ENCODE results near the gene MCF2L2. TPM values are rescaled to one million over a fixed set of nuclear protein-coding genes. Genes with fewer than 3 reads are reported as not detected.

MCF2L2 gene
- total RNA-seq, 1 donor from 2014 or later: 0.22 TPM

DNA sequence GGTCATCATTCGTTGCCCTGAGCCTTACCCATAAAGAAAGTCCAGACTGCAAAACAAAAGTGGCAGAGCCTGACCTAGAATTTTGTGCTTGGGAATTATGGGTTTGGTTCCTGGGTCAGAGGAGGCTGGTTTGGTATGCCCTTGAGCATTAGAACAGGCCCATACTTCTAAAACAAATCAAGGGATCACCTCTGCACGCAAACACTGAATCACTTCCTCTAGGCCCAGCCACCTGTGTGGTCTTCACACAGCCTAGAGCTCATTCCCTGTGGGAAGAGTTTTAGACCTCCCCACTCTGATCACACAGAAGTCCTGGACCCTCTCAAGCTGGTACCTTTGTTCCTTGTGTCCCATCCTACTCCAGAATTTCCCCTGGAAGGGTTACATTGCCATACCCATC, 116.0 kb downstream of the MCF2L2 start:
- ATAC-seq (no peak), DNase-seq (ENCODE audit: missing footprints) (no peak)
- intact Hi-C loops (cut with DNase I): no loop called here

DNA sequence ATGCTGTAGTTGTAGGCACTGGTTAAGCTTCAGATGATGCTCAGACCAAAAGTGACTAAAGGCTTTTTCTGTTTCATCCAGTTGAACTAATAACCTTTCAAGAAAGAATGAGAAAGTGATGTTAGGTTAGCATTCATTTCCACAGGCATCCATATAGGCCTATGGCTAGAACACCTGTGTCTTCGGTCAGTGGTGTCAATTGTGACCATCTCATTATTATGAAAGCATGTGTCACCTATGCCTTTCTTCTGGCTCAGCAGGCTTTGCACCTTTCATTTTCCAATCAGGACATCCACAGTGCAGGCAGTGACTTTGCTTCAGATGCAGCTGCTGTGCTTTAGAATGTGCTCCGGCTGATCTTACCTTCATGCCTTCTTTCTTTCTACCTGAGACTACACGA, 117.5 kb downstream of the MCF2L2 start:
- ATAC-seq (no peak), DNase-seq (ENCODE audit: missing footprints) (no peak)
- intact Hi-C loops (cut with DNase I): no loop called here

DNA sequence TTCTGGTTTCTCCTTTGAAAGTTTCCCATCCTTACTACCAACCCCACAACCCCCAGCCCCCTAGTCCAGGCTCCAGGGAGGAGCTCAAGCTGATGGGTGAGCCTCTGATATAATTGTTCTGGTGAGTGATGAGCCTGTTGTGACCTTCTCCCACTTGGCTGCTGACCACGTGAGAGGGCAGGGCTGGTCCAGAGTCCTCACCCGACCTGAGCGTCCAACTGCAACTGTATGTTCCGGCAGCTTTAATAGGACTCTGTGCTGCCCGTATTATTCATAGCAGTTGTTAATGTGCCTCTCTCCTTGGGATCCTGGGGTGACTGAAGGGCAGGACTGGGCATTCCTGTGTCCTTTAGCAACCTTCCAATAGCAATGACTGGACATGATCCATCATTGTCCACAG, 119.1 kb downstream of the MCF2L2 start:
- intact Hi-C loops (cut with DNase I): loop anchor here (2.0 kb wide), 1 partner anchor 54 kb away; no protein-coding TSS in a partner anchor

DNA sequence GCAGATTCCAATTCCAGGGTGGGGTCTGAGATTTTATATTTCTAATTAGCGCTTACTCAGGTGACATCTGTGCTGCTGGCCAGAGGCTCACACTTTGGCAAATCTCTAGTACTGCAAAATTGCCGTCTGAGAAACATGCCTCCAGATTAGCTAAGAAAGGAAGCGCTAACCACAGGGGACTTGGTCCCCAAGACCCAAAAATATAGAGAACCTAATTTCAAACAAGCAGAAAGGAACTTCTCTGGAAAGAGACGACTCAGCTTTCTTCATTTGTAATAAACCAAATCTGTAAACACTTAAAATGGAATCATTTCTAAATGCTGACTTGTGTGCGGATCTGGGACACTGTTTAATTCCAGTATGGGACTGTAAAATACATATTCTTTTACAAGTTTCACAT, 119.7 kb downstream of the MCF2L2 start:
- intact Hi-C loops (cut with DNase I): loop anchor here (2.0 kb wide), 1 partner anchor 54 kb away; no protein-coding TSS in a partner anchor
- no peak for ATAC-seq
- no peak for DNase-seq (ENCODE audit: missing footprints)

More for the DNA sequence above, 119.1 kb downstream of the MCF2L2 start:
- ATAC-seq (peak; percentile 89), DNase-seq (ENCODE audit: missing footprints) (peak; percentile 71)

DNA sequence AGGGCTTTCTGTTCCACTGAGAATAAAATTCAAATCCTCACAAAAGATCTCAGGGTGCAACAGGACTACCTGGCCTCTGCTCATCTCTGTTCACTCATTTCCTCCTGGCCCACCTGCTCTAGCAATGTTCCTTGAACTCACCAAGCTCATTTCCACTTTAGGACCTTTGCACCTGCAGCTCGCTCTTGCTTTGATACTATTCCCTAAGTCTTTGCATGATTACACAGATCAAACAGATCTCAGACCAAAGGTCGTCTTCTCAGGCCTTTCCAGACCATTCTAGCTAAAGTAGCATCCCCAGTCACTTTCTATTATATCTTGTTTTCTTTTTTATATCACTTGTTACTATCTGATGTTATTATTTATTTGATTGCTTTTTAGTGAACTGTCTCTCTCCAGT, 120.7 kb downstream of the MCF2L2 start:
- DNase-seq (ENCODE audit: missing footprints) (no peak), ATAC-seq (no peak)
- intact Hi-C loops (cut with DNase I): loop anchor here (2.0 kb wide), 1 partner anchor 53 kb away; no protein-coding TSS in a partner anchor

DNA sequence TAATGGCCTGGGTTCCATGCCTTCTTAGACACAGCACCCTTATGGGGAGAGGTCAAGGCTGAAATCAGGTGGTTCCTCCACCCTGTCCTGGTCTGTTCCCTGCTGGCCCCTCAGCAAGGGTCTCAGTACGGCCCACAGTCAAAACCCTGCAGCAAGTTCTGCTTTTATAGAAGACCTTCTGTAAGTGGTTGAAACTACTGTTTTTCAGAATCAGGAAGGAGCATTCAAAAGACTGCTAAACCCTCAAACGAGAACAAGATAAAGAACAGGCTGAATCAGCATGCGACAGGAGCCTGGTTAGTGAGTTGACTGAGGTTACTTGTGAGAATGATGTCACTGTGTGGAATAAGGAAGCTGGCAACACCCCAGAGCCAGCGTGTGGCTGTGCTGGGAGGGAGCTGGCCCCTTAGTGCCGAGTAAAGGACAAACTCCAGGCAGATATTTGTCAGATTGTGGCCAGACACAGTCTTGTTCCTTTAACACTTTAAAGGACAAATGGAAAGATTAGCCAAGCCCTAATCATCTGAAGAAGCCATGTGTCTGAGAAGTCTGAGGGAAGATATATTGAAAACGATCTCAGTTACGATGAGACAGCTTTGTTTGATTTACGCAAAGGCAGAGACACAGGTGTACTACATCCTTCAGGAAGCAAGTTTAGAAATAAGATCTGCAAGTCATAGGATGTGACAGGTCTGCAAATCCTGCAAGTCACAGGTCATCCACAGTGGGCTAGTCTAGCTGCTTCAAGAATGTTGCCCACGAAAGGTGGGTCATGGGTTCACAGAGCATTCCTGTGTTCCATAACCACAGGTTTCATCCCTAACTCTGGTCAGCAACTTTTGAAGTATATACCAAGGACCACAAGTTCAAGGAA, 121.4 kb downstream of the MCF2L2 start:
- intact Hi-C loops (cut with DNase I): no loop called here
- ATAC-seq: peak; percentile 77
- DNase-seq (ENCODE audit: missing footprints): peak; percentile 90

DNA sequence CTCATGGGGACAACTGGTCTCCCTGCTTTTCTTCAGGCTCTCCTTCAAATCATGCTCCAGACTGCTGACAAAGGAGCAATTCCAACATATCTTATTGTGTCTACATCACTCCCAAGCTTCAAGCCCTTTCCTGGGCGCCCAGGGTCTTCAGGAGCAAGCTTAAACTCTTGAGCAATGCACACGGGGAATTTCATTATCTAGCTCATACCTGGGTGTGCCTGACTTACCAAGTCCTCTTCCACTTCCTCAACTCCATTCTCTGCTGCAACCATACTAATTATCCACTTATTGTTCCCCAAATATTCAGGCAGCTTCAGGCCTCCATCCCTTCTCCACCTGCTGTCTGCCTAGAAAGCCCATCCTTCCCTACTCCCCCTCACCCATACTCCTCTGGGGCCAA, 124.7 kb downstream of the MCF2L2 start:
- ATAC-seq (no peak), DNase-seq (ENCODE audit: missing footprints) (no peak)
- intact Hi-C loops (cut with DNase I): no loop called here

DNA sequence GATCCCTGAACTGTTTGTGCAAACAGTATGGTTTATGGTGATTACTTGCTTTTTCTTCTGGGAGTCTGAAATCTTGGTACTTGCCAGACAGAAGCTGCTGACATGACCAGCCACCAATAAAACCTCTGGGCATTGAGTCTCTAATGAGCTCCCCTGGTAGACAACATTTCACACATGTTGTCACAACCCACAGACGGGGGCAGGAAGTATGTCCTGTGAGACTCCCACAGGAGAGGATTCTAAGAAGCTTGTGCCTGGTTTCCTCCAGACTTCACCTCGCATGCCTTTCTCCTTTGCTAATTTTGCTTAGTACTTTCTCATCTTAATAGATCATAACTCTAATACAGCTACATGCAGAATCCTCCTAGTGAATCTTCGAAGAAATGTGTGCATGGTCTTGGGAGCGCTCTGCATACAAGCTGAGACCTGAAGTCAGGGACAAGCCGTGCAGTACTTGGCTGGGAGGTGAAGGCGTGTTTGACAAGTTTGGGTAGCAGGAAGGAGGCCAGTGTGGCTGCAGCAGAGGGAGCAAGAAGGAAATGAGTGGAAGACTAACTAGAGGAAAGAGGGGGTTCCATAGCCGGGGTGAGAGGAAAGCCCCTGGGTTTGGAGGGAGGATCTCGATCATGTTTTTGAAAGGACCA, 126.4 kb downstream of the MCF2L2 start:
- ATAC-seq: no peak
- DNase-seq (ENCODE audit: missing footprints): no peak
- intact Hi-C loops (cut with DNase I): no loop called here

DNA sequence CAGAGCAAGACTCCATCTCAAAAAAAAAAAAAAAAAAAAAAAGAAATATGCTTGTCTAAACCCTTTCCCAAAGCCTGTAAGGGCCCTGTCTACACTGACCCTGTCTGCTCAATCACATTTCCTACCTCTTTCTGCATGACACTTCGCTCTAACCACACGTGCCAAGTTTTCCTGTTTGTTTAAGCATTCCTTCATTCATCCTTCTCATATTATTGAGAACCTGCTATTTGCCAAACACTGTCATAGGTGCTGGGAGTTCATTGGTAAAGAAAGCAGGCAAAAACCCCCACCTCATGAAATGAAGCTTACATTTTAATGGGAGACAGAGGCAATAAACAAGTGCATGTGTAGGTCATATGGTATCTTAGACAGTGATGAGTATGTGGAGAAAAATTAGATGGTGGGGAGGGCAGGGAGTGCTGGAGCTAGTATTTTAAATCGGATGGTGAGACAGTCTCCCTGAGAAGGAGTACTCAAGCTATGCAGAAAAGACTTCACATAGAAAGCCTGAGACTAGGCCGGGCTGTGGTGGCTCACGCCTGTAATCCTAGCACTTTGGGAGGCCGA, 127.3 kb downstream of the MCF2L2 start:
- ATAC-seq (no peak), DNase-seq (ENCODE audit: missing footprints) (no peak)
- intact Hi-C loops (cut with DNase I): no loop called here

DNA sequence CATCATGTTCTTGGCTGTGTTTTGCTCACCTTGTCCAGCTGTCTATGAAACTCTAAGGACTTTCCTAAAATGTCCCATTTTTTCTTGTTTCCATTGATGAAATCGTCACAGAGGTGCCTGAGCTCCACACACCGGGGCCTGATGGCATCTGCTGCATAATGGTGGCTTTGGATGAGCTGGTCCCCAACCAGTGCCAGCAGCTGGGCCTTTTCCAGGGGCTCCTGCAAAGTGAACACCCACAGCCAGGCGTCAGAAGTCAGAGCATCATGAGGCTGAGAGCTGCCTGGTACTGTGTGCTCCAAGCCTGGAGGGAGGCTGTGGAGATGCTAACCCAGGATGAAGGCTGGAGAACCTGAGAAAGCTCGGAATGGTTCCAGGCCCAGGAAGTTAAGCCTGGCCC, 128.4 kb downstream of the MCF2L2 start:
- DNase-seq (ENCODE audit: missing footprints) (peak; percentile 61), ATAC-seq (no peak)
- intact Hi-C loops (cut with DNase I): no loop called here

DNA sequence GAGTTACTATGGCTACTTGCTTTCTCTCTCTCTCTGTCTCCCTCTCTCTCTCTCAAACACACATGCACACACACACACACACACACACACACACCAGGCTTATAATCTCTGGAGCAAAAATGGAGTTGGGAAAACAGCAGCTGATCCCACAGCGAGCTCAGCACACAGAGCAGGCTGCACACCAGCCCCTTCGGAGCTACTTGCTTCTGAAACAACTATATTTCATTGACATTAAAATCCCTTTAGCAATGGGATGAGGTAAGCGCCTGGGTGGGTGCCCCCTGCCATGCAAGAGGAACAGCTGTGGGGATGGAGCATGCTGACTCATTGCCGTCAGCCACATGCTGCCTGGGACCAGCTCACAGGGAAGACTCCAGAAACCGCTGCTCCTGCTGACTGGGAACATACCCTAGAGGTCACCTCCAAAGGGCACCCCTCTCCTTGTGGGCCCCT, 129.7 kb downstream of the MCF2L2 start:
- intact Hi-C loops (cut with DNase I): no loop called here
- ATAC-seq (peak; percentile 58), DNase-seq (ENCODE audit: missing footprints) (peak; percentile 78)

DNA sequence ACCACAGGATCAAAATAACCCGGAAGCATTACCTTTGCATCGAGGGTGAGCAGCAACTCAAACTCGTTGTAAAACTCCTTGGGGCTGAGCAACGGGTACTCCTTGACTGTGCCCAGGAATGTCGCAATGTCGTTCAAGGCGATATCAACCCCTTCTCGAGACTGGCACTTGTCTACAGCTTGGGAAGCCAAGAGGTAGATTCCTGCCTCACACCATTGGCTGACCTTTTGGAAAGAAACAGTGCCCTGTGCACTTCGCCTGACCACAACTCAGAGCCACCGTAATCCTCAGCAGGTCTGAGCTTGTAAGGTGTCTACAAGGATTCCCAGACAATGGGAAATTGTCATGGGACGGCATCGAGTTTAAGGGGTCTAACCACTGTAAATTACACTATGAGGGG, 131.5 kb downstream of the MCF2L2 start:
- intact Hi-C loops (cut with DNase I): no loop called here
- no peak for DNase-seq (ENCODE audit: missing footprints)
- ATAC-seq: no peak

DNA sequence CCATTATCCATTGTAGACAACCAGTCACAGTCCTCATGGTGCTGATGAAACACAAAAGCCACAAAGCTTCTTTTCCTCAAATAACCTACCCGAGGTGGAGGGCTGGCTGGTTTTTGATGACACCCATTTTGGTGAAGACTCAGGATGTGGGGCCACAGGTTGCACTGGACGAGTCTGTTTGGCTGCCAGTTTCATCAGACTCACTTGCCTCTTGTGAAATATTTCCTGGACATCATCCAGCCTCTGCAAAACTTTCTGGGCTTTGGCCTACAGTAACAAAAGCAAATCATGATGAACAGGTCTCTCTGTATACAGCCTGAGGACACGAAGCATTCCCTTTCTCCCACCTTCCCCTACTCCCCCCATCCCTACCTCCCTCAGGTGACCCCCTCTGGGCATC, 133.2 kb downstream of the MCF2L2 start:
- intact Hi-C loops (cut with DNase I): no loop called here
- ATAC-seq (peak; percentile 61), DNase-seq (ENCODE audit: missing footprints) (no peak)

DNA sequence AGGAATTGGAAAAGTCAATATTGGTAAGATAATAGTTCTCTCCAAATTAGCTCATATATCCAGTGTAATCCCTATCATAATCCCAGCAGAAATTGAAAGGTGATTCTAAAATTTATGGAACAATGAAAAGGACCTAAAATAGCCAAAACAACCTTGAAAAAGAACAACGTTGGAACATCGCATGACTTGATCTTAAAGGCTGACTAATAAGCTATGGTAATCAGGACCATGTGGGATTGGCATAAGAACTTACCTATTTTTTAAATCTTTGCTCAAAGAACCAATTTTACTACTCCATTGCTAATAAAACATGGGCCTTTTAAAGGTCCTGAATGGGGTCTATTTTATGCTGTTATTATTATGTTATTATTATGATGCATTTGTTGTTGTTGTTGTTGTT, 134.5 kb downstream of the MCF2L2 start:
- ATAC-seq (no peak), DNase-seq (ENCODE audit: missing footprints) (no peak)
- intact Hi-C loops (cut with DNase I): no loop called here

DNA sequence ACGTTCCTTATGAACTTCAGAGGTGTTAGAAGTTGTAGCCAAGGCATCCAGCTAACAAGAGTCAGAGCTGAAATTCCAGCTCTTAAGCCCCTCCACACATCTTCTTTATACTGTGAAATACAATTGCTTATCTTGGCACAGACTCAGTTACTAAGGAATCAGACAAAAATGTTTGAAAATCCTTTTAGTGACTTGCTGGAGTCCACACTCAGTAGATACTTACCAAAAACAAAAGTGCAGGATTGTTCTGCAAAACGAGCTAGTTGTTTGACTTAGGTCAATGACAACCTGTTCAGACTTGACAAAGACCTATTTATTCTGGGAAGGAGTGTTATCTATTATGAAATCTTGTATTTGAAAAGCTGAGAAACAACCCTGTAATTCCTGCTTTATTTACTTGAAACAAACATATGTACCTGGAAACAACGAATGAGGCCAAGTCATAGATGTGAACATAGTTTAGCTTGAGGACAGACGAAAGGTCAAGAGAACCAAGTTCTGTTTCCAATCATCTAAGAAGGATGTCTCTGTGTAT, 136.9 kb downstream of the MCF2L2 start:
- ATAC-seq (no peak), DNase-seq (ENCODE audit: missing footprints) (no peak)
- intact Hi-C loops (cut with DNase I): no loop called here

DNA sequence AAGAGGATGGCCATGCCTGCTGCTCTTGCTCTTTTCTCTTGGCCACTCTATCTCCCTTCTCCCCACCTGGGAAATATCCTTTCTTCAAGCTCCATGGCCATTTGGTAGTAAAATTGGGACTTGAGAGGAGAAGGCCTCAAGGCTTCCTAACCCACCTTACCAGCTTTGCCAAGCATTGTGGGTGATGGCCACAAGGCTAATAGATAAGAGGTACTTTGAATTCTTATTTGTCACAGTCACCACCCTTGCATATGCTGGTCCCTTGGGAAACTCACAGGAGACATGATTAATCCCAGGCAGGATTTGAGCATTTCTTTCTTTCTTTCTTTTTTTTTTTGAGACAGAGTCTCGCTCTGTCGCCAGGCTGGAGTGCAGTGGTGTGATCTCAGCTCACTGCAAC, 138.2 kb downstream of the MCF2L2 start:
- intact Hi-C loops (cut with DNase I): no loop called here
- ATAC-seq: no peak

DNA sequence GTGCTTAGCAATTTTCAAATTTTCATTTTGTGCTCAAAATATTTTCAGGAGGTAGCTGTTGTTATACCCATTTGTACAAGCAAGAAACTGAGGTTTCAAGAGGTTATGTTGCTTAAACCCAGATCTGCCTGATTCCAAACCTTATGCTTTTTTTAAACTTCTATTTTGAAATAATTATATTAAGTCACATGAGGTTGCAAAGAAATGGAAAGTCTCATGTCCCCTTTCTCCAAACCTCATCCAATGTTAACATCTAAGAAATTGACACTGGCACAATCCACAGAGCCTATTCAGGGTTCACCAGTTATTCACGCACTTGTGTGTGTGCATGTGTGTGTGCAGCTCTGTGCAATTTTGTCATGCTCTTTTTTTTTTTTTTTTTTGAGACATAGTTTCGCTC, 140.3 kb downstream of the MCF2L2 start:
- ATAC-seq: no peak
- intact Hi-C loops (cut with DNase I): no loop called here
- DNase-seq (ENCODE audit: missing footprints): no peak

More for the DNA sequence above, 138.2 kb downstream of the MCF2L2 start:
- no peak for DNase-seq (ENCODE audit: missing footprints)

DNA sequence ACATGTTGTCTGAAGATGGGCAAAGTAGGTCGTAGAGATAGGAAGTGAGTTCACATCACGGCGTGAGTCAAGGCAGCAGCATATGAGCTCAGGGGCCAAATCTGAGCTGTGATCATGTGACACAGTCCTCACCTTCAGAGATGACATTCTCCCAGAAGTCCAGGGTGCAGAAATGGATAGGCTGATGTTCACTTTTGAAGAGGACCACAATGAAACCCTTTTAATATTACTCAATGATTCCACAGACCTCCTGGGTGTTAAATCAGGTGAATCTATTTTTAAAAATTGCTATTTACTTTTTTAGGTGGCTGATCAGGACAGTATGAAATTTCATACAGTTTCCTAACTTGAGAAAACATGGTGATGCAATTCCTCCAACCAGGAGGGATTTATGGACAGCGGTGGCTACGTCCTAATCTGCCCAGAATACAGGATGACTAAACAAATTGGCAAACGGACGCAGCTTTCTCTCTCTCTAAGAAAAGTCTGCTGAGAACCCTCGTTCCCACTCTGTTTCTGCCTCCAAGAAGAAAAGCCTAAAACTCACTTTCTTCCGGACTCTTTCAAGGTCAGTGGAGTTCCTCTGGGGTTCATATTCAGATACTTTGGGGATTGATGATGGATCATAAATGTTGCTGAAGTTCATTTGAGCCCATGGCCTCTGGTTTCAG, 141.0 kb downstream of the MCF2L2 start:
- intact Hi-C loops (cut with DNase I): no loop called here
- no peak for DNase-seq (ENCODE audit: missing footprints)
- peak; percentile 90 for ATAC-seq

Measured in Right ventricle myocardium inferior (tissue), 1 donor.